HuH-7.5 (cell line): ENCODE data around the gene CLSTN2.

Source experiments
- DNase-seq: peaks from one replicate; pipeline ENCODE4 v3.0.0; 2011; ENCODE audit warnings: low spot score

Gene CLSTN2

GRCh38 chr3:140052771-140053702 lies 118.1 kb downstream of the CLSTN2 start:
- no peak for DNase-seq

GRCh38 chr3:140053794-140054193 lies 118.8 kb downstream of the CLSTN2 start:
- DNase-seq: no peak

DNA sequence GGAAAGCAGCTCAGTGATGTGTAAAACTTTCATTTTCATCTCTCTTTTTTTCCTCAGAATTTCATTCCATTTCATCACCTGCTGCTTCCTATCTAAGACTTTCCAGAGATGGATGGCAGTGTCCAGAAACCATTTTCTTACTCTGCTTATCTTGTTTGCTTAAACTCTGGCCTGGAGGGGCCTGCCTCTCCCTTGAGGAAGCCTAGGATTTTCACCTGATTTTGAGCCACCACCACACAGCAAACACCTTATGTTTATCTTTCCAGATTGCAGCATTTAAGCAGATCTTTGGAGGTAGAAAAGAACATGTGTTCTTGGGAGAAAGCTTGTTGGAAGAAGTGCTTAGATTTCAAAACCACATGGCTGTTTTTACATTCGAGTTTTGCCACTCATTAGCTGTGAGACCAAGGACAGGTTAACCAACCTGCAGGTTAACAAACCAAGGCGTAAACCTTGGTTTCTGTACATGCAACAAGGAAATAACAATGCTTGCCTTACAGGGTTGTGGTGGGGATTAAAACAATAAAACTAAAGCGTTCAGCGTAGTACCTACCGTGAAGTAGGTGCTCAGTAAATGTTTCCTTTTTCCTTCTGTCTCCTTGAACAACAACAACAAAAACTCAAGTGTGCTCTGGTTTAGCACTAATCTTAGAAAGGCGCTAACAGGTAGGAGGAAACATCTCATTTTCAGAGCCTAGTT lies 120.3 kb downstream of the CLSTN2 start:
- DNase-seq: no peak

DNA sequence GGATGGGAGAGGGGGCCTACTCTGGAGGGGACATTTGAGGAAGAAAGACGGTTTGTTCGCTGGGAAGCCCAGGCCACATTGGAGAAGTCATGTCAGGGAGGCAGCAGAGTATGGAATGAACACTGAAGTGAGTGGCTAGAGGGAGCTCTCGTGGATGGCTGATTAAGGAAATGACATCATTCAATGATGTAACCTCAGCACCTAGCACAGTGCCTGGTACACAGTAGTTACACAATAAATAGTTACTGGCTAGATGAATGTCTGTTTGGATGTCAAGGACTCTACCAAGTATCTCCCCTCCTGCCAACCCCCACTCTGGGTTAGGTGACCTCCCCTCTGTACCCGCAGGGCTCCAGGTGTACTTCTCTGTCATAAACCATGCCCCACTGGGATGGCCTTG lies 121.1 kb downstream of the CLSTN2 start:
- DNase-seq: no peak

DNA sequence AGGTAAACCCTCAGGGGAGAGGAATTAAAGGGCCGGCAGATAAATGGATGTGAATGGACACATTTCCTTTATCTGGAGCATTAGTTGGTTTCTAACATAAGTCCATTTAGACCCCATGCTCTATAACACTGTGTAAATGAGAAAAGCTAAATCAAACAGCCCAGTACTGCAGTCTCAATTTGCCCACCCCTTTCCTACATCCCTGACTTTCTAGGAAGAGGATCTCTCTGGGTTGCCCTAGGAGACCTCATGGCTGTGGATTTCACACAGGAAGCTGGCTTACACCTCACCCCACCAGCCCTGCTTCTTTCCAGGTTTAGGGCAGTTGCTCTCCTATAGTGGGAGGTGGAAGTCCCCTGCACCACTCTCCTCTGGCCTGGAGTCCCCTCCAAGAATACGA lies 126.2 kb downstream of the CLSTN2 start:
- no peak for DNase-seq

GRCh38 chr3:140062461-140062860 lies 127.5 kb downstream of the CLSTN2 start:
- no peak for DNase-seq

- no peak for DNase-seq
These were observed 132.5 kb downstream of the CLSTN2 start for GRCh38 chr3:140067487-140067886.

DNA sequence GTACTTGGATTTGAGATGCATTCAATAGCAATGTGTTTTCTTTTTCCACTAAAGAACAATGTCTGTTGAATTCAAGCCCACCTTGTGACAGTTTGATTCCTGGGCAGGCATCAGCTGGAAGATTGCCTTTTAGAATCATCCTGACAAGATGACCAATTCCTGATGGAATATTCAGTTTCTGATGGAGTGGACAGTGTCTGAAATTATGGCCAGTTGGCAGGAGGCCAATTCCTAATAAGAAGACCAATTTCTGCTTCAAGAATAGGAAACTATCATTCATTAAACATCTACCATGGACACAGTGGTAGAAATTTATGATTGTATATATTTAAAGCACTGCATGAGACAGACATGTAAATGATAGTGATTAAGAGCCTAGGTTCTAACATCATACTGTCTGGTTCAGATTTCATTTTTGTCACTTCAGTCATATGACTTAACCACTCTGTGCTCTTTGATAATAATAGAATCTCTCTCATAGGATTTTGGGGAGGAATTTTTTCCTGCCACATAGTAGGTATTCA lies 133.6 kb downstream of the CLSTN2 start:
- no peak for DNase-seq

DNA sequence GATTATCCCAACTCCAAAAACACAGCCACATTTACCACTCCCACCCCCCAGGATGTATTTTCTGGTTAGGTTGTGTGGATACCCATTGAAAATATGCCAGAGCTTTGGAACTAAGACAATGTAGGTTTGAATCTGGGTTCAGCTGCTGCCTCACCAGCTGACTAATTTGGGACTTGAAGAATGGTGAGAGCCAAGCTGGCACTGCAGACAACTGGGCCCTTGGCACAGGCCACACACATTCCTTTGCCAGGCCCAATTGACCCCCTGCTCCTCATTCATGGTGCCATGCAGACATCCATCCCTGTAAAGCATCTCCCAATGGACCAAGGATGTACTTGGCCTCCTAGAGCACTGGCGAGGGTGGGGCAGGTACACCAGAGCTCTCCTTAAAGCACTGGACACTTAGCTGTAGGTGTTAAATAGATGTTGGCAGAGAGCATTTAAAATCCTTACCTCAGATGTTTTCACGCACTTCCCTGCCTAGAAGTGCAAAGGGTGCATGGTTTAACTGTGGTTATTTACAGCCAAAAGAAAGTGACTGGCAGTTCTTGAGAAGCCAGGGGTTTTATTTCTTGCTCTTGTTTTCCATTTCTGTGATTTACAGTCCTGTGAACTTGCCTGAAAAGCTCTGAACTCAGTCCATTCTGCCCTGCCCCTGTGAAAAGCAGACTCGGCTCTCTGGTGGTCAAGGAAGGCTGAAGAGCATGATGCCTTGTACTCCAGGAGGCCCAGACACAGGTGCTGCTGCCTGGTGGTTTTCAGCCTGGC lies 138.5 kb downstream of the CLSTN2 start:
- no peak for DNase-seq

DNA sequence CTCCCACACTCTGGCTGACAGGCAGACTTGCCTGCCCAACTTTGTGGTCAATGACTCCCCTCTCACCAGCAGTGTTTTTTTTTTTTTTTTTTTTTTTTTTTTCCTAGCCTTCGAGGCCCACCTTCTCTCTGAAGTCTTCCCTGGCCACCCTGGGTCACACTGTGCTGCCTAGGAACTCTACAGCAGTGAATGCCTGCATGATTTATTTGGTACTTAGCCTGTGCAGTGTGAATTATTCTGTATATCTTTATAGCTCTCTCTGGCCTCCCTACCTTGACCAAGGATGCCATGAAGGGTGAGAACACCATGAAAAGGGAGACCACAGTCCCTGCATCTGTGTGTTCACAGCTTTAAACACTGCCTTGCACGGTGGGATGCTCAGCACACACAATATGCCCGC lies 141.6 kb downstream of the CLSTN2 start:
- no peak for DNase-seq

- no peak for DNase-seq
These were observed 142.4 kb downstream of the CLSTN2 start for GRCh38 chr3:140077406-140077805.

DNA sequence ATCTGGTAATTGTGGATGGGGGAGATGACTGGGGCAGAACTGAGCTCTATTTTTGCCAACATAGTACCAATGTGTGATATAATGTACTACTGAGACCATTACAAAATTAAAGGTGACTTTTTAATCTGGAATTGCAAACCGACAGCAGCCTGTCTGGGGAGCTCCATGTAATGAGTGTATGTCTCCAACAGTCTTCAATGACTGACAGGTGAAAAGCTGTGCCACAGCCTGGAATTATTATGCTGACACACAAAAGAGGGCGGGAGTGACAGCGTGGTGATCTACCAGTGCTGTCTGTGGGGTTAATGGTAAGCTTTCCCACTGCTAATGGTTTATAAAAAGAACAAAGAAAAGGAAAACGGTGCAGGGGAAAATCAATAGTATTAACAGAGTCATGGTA lies 143.4 kb downstream of the CLSTN2 start:
- DNase-seq: no peak

DNA sequence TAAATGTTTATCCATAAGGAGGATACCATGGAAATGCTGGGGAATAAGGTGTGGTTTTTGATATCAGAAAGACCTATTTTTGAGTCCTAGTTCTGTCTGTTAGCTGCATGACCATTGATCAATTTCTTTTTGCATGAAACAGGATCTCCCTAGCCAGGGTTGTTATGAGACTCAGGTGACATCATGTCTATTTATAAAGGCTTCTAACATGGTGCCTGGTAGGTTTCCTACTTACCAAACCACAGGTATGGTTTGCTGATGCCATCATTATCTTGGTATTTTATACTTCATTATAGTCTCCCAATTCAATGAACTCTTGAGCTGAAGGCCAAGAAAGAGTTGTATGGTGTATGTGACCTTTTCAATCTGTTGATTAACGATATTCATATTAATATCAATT lies 144.0 kb downstream of the CLSTN2 start:
- no peak for DNase-seq

DNA sequence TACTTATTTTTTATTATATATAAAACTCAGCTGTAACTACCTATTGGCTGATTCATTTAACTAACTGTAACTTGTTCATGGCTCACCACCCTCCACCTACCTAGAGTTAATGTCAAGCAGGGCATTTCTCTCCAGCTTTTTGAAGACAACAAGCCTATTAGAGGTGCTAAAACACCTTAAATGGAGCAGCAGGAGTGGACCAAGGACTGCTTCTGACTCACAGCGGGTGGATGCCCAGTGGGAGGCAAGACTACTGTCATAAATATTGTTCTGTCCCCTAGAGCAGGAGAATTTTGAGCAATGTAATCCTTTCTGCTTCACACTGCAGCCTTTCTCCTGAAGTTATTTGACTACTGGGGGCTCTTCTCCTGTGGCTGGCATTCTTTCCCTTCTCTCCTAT lies 146.9 kb downstream of the CLSTN2 start:
- DNase-seq: no peak

- DNase-seq: no peak
These were observed 150.0 kb downstream of the CLSTN2 start for GRCh38 chr3:140085001-140085400.

GRCh38 chr3:140086642-140087041 lies 151.7 kb downstream of the CLSTN2 start:
- no peak for DNase-seq

GRCh38 chr3:140088058-140088457 lies 153.1 kb downstream of the CLSTN2 start:
- DNase-seq: no peak

- no peak for DNase-seq
These were observed 153.5 kb downstream of the CLSTN2 start for GRCh38 chr3:140088513-140088912.

GRCh38 chr3:140089403-140090072 lies 154.6 kb downstream of the CLSTN2 start:
- DNase-seq: no peak

DNA sequence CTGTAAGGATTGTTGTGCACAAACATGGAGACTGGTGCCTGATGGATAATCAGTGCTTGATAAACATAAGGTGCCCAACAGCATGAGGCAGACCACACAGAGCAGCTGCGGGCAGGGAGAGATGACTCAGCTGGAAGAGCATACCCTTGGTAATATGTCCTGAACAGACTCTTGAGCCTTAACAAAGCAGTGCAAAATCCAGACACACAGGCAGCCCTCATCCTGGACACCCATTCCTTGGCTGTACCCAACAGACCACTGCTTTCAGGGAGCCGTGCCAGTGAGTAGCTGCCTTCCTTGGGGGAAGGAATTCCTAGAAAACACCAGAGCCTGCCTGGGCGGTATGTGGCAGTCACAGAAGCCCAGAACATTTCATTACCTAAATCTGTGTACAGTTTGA lies 156.2 kb downstream of the CLSTN2 start:
- DNase-seq: no peak

GRCh38 chr3:140092848-140093536 lies 158.0 kb downstream of the CLSTN2 start:
- no peak for DNase-seq
